HCT116 (cell line): ENCODE results near the gene NR2E1. TPM values are rescaled to one million over a fixed set of nuclear protein-coding genes. Genes with fewer than 3 reads are reported as not detected.

ENCODE experiments used
- ATAC-seq: fragments of 200-7000 bp; cut with Tn5 transposase; 2 replicates; pipeline ENCODE4 v1.9.1; 2020; ENCODE audit warnings: mild to moderate bottlenecking, moderate library complexity
- BruUV-seq: library from RNA; stranded (reverse); fragments of 400-500 nt; replicated peaks from 2 replicates; lab custom pipeline; 2021; lab: Mats Ljungman, UMichigan
- CTCF ChIA-PET: fragments of 300-600 bp; sonication (Branson Sonifier 250); formaldehyde crosslinking; loops from one replicate; lab custom pipeline; 2021; ENCODE audit warnings: antibody characterized with exemption; lab: Charles Lee
- POLR2A ChIA-PET: fragments of 300-600, 350-600 bp; sonication (Branson Sonifier 250); formaldehyde crosslinking; loops from one replicate; lab custom pipeline; 2021; ENCODE audit warnings: antibody characterized with exemption; lab: Charles Lee
- RAD21 ChIA-PET, 2 experiments: fragments of 300-600 bp; sonication (Branson Sonifier 250); formaldehyde crosslinking; loops; one replicate each; lab custom pipeline; 2023; ENCODE audit warnings: low total read pairs in 2 of 2; ENCODE audit not compliant: uncharacterized antibody in 2 of 2, unreplicated experiment in 2 of 2, low non-redundant PET in 1 of 2; lab: Charles Lee
- DNase-seq: peaks from one replicate; pipeline ENCODE4 v3.0.0-alpha.2; 2010; ENCODE audit warnings: low read depth, low spot score
- H2AFZ ChIP-seq: fragments of 200-600 bp; shearing (Covaris generic), sonication (generic); 2 replicates; pipeline ENCODE4 v1.6.1; 2017; ENCODE audit warnings: low read depth, mixed run types, mixed read lengths, antibody characterized with exemption, low read length; ENCODE audit not compliant: poor library complexity, severe bottlenecking
- H3K27ac ChIP-seq: 2 replicates; pipeline ENCODE4 v1.5.1; 2012; ENCODE audit warnings: low read depth, low read length
- H3K27me3 ChIP-seq: fragments of 200-600 bp; sonication (generic); 2 replicates; pipeline ENCODE4 v1.6.1; 2016; ENCODE audit warnings: mixed run types, low read length, mixed read lengths; ENCODE audit not compliant: insufficient read depth
- H3K36me3 ChIP-seq, 2 experiments: fragments of 200-500 bp in 1 of 2; fragments of 200-600 bp in 1 of 2; sonication (Bioruptor generic) in 1 of 2; sonication (generic) in 1 of 2; 2 replicates each; pipeline versions ENCODE4 v1.5.1 to v1.6.1; 2014 to 2016; ENCODE audit warnings: low read length in 2 of 2, inconsistent platforms in 1 of 2, mixed read lengths in 1 of 2, mixed run types in 1 of 2; ENCODE audit not compliant: insufficient read depth in 2 of 2, control insufficient read depth in 1 of 2
- H3K4me1 ChIP-seq, 2 experiments: fragments of 200-600 bp in 1 of 2; sonication (generic) in 1 of 2; 2 replicates each; pipeline versions ENCODE4 v1.5.1 to v1.6.1; 2012 to 2017; ENCODE audit warnings: low read length in 2 of 2, inconsistent platforms in 1 of 2, mild to moderate bottlenecking in 1 of 2, mixed read lengths in 1 of 2, mixed run types in 1 of 2, moderate library complexity in 1 of 2; ENCODE audit not compliant: insufficient read depth in 2 of 2, control insufficient read depth in 1 of 2
- H3K4me2 ChIP-seq: fragments of 200-600 bp; sonication (generic); 2 replicates; pipeline ENCODE4 v1.6.1; 2017; ENCODE audit warnings: mixed run types, low read length, mixed read lengths
- H3K4me3 ChIP-seq, 2 experiments: fragments of 200-600 bp in 1 of 2; sonication (generic) in 1 of 2; replicated peaks in 1 of 2; 2 replicates each; pipeline ENCODE4 v1.5.1; 2011 to 2016; ENCODE audit warnings: low read length in 2 of 2, control low read depth in 1 of 2, low read depth in 1 of 2, mild to moderate bottlenecking in 1 of 2, mixed read lengths in 1 of 2, mixed run types in 1 of 2
- H3K79me2 ChIP-seq: fragments of 200-600 bp; sonication (generic); 2 replicates; pipeline ENCODE4 v1.6.1; 2017; ENCODE audit warnings: mild to moderate bottlenecking, mixed run types, low read length, moderate library complexity, mixed read lengths; ENCODE audit not compliant: insufficient read depth
- H3K9ac ChIP-seq: fragments of 200-600 bp; sonication (generic); 2 replicates; pipeline ENCODE4 v1.6.1; 2016; ENCODE audit warnings: low read length, mixed read lengths
- H3K9me2 ChIP-seq: fragments of 200-600 bp; sonication (generic), shearing (Covaris generic); 2 replicates; pipeline ENCODE4 v1.6.1; 2017; ENCODE audit warnings: mixed run types, mild to moderate bottlenecking, moderate library complexity; ENCODE audit not compliant: insufficient read depth
- H3K9me3 ChIP-seq, 2 experiments: fragments of 200-500 bp in 1 of 2; fragments of 200-600 bp in 1 of 2; sonication (Bioruptor generic) in 1 of 2; sonication (generic) in 1 of 2; 2 replicates each; pipeline ENCODE4 v1.6.1; 2014 to 2017; ENCODE audit warnings: low read length in 2 of 2, mixed read lengths in 2 of 2, inconsistent platforms in 1 of 2, low read depth in 1 of 2, mild to moderate bottlenecking in 1 of 2, mixed run types in 1 of 2, moderate library complexity in 1 of 2; ENCODE audit not compliant: control insufficient read depth in 1 of 2, insufficient read depth in 1 of 2
- H4K20me1 ChIP-seq: fragments of 200-600 bp; sonication (generic), shearing (Covaris generic); 2 replicates; pipeline ENCODE4 v1.6.1; 2017; ENCODE audit warnings: mixed run types, mild to moderate bottlenecking, moderate library complexity; ENCODE audit not compliant: insufficient read depth
- ATF3 ChIP-seq: IDR thresholded peaks from 2 replicates; pipeline ENCODE4 v1.6.1; 2012
- CBX3 ChIP-seq: IDR thresholded peaks from 2 replicates; pipeline ENCODE4 v1.6.1; 2012; ENCODE audit warnings: low read depth
- CEBPB ChIP-seq: IDR thresholded peaks from 2 replicates; pipeline ENCODE4 v1.6.1; 2012; ENCODE audit warnings: low read depth
- EGR1 ChIP-seq: IDR thresholded peaks from 2 replicates; pipeline ENCODE4 v1.6.1; 2012; ENCODE audit warnings: low read depth
- EZH2 ChIP-seq: fragments of 200-600 bp; sonication (generic); IDR thresholded peaks from 2 replicates; pipeline ENCODE4 v1.6.1; 2017; ENCODE audit warnings: antibody characterized with exemption, mixed run types
- EZH2phosphoT487 ChIP-seq: fragments of 200-600 bp; IDR thresholded peaks from 2 replicates; pipeline ENCODE4 v1.6.1; 2018; ENCODE audit warnings: antibody characterized with exemption, borderline replicate concordance
- MAX ChIP-seq: IDR thresholded peaks from 2 replicates; pipeline ENCODE4 v1.6.1; 2012
- POLR2A ChIP-seq: IDR thresholded peaks from 2 replicates; pipeline ENCODE4 v1.7.0; 2011; ENCODE audit warnings: borderline replicate concordance; ENCODE audit not compliant: insufficient read depth, insufficient read length; ENCODE audit errors: extremely low read depth
- POLR2AphosphoS5 ChIP-seq: IDR thresholded peaks from 2 replicates; pipeline ENCODE4 v1.6.1; 2011; ENCODE audit warnings: mild to moderate bottlenecking, low read depth, low read length, moderate library complexity
- REST ChIP-seq: IDR thresholded peaks from 2 replicates; pipeline ENCODE4 v1.6.1; 2012; ENCODE audit warnings: low read depth
- TCF7L2 ChIP-seq: IDR thresholded peaks from 2 replicates; pipeline ENCODE4 v1.7.0; 2011; ENCODE audit warnings: borderline replicate concordance, inconsistent platforms; ENCODE audit not compliant: insufficient read depth, insufficient read length; ENCODE audit errors: extremely low read depth
- intact Hi-C: fragments of 100-400 bp; cut with micrococcal nuclease; formaldehyde crosslinking; loops from 2 replicates; pipeline ENCODE4 v1.10.0; 2022
- total RNA-seq: library from RNA; stranded (reverse); gene quantifications from one replicate; pipeline ENCODE4 v1.2.1, GENCODE V29; 2021; ENCODE audit not compliant: unreplicated experiment

NR2E1 gene
- total RNA-seq, 1 experiment from 2014 or later, result not detected

GRCh38 chr6:108193131-108193530 lies 27.3 kb downstream of the NR2E1 start (continued):
- TF ChIP-seq REST (no peak), EZH2 (no peak), POLR2A (no peak)

DNA sequence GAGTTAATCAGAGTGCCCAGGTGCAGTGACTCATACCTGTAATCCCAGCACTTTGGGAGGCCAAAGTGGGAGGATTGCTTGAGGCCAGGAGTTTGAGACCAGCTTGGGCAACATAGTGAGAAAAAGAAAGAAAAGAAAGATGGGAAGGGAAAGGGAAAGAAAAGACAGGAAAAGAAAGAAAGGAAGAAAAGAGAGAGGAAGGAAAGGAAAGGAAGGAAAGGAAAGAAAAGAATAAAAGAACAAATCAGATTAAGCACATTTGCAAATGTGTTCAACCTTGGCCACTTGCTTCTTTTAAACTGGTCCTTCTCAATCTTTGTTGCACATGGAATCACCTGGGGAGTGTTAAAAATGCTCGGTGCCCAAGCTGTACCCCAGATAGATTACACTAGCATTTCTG lies 28.0 kb downstream of the NR2E1 start:
- Histone ChIP-seq H3K4me2 (no peak overlapping the region), H3K79me2 (no peaks in the 10 kb centered on the region), H3K27me3 (no peaks in the 10 kb centered on the region)
- no peak for TF ChIP-seq TCF7L2
- TF ChIP-seq, all 23 proteins: peak for 0
- POLR2A ChIA-PET, result no interaction called here
- Histone ChIP-seq H4K20me1 (no peaks in the 10 kb centered on the region), H3K27ac (no peak overlapping the region), H3K9me3 (no peaks in the 10 kb centered on the region), H2AFZ (no peak overlapping the region), H3K9ac (no peak overlapping the region), H3K36me3 (no peaks in the 10 kb centered on the region), H3K4me3 (no peak overlapping the region), H3K4me1 (no peaks in the 10 kb centered on the region), H3K9me2 (no peaks in the 10 kb centered on the region)
- CTCF ChIA-PET, result no interaction called here
- DNase-seq, result no peak
- BruUV-seq, result no TSS peak
- ATAC-seq, result no peak
- RAD21 ChIA-PET, result no interaction called here
- intact Hi-C loops, result no loop called here

DNA sequence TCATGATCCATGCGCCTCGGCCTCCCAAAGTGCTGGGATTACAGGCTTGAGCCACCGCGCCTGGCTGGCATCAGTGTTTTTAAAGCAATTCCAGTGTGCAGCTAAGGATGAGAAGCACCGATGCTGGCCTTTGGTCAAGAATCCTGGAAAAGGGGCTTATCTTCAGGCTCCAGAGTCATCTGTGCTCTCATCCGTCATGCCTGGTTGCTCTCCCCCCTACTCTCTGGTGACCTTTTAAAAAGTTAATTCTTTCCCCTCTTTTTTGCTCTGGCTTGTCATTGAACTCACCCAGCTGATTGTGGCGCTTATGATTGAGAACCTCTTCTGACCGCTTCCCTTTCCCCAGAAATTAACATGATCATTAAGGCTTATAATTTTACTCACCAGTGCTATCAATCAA lies 28.7 kb downstream of the NR2E1 start:
- Histone ChIP-seq H3K9me2 (no peaks in the 10 kb centered on the region), H3K9me3 (no peaks in the 10 kb centered on the region), H3K4me1 (no peaks in the 10 kb centered on the region), H3K36me3 (no peaks in the 10 kb centered on the region), H3K9ac (no peak overlapping the region), H3K27ac (no peak overlapping the region), H3K4me2 (no peak overlapping the region), H3K27me3 (no peaks in the 10 kb centered on the region), H3K4me3 (no peak overlapping the region), H2AFZ (no peak overlapping the region), H3K79me2 (no peaks in the 10 kb centered on the region), H4K20me1 (no peaks in the 10 kb centered on the region)
- BruUV-seq, result no TSS peak
- ATAC-seq (no peak), DNase-seq (no peak)
- RAD21 ChIA-PET, result no interaction called here
- intact Hi-C loops, result no loop called here
- CTCF ChIA-PET, result no interaction called here
- POLR2A ChIA-PET, result no interaction called here
- TF ChIP-seq CBX3 (no peak), POLR2A (no peak), ATF3 (no peak), REST (no peak), MAX (no peak), EGR1 (no peak), EZH2phosphoT487 (no peak), POLR2AphosphoS5 (no peak), EZH2 (no peak), CEBPB (no peak), TCF7L2 (no peak)
